SK-N-SH treated with all-trans-retinoic acid at 6 μM for 48 hours (cell line): ENCODE results near the gene ABCB1.

Source experiments
- CREB5 ChIP-seq: fragments of 250-450 bp; sonication (Bioruptor Pico); IDR thresholded peaks from 2 replicates; pipeline ENCODE4 v1.5.1; 2020; ENCODE audit warnings: low read depth, mild to moderate bottlenecking, moderate library complexity
- RARB ChIP-seq: fragments of 250-450 bp; sonication (Bioruptor Pico); IDR thresholded peaks from 2 replicates; pipeline ENCODE4 v1.8.0; 2021; ENCODE audit warnings: mild to moderate bottlenecking, moderate library complexity
- ZFP30 ChIP-seq: fragments of 450-650 bp; formaldehyde crosslinking; IDR thresholded peaks from 2 replicates; pipeline ENCODE4 v1.5.0; 2022; ENCODE audit warnings: mild to moderate bottlenecking, moderate library complexity
- TF ChIP-seq, protein P1 (sequence below): fragments of 250-450 bp; sonication (Bioruptor Pico); IDR thresholded peaks from 2 replicates; pipeline ENCODE4 v1.8.0; 2020; ENCODE audit warnings: mild to moderate bottlenecking, moderate library complexity, borderline replicate concordance
- TF ChIP-seq, protein P2 (sequence below): fragments of 250-450 bp; sonication (Bioruptor Pico); IDR thresholded peaks from 2 replicates; pipeline ENCODE4 v1.8.0; 2021; ENCODE audit warnings: low read depth, mild to moderate bottlenecking, moderate library complexity, borderline replicate concordance
- TF ChIP-seq, protein P3 (sequence below): fragments of 250-450 bp; sonication (Bioruptor Pico); IDR thresholded peaks from 2 replicates; pipeline ENCODE4 v1.5.1; 2021; ENCODE audit warnings: mild to moderate bottlenecking, moderate library complexity

DNA sequence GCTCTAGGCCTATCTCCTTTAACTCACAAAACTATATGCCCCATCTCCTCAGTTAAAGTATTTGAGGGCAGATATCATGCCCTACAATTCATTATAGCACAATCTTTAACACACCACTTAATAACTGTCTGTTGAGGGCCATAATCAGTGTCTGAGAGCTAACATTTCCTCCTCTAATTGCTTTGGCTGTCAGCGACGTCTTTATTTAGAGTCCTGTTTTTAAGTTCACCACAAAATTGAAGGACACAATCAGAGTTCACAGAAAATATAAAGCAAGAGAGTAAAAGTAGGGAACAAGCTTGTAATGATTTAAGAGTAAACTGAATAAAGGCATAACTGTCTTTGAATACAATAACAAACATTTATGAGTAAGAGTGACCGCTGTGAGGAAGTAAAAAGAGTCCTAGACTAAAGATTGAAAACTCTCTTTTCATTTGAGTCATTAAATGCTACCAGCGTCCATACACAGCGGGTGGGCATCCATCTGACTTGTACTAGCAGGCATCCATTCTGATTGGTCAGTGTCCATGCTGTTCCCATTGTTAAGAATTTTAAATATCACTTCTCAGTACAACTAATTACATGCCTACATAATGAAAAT, 86.8 kb downstream of the ABCB1 start:
- no peak for TF ChIP-seq ZFP30 (CRISPR knock-in tag)
- TF ChIP-seq RARB (CRISPR knock-in tag): no peak
- TF ChIP-seq CREB5 (CRISPR knock-in tag): no peak
- TF ChIP-seq, protein P1, sequence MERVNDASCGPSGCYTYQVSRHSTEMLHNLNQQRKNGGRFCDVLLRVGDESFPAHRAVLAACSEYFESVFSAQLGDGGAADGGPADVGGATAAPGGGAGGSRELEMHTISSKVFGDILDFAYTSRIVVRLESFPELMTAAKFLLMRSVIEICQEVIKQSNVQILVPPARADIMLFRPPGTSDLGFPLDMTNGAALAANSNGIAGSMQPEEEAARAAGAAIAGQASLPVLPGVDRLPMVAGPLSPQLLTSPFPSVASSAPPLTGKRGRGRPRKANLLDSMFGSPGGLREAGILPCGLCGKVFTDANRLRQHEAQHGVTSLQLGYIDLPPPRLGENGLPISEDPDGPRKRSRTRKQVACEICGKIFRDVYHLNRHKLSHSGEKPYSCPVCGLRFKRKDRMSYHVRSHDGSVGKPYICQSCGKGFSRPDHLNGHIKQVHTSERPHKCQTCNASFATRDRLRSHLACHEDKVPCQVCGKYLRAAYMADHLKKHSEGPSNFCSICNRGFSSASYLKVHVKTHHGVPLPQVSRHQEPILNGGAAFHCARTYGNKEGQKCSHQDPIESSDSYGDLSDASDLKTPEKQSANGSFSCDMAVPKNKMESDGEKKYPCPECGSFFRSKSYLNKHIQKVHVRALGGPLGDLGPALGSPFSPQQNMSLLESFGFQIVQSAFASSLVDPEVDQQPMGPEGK: no peak
- TF ChIP-seq, protein P2, sequence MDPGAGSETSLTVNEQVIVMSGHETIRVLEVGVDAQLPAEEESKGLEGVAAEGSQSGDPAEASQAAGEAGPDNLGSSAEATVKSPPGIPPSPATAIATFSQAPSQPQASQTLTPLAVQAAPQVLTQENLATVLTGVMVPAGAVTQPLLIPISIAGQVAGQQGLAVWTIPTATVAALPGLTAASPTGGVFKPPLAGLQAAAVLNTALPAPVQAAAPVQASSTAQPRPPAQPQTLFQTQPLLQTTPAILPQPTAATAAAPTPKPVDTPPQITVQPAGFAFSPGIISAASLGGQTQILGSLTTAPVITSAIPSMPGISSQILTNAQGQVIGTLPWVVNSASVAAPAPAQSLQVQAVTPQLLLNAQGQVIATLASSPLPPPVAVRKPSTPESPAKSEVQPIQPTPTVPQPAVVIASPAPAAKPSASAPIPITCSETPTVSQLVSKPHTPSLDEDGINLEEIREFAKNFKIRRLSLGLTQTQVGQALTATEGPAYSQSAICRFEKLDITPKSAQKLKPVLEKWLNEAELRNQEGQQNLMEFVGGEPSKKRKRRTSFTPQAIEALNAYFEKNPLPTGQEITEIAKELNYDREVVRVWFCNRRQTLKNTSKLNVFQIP (CRISPR knock-in tag): no peak
- TF ChIP-seq, protein P3, sequence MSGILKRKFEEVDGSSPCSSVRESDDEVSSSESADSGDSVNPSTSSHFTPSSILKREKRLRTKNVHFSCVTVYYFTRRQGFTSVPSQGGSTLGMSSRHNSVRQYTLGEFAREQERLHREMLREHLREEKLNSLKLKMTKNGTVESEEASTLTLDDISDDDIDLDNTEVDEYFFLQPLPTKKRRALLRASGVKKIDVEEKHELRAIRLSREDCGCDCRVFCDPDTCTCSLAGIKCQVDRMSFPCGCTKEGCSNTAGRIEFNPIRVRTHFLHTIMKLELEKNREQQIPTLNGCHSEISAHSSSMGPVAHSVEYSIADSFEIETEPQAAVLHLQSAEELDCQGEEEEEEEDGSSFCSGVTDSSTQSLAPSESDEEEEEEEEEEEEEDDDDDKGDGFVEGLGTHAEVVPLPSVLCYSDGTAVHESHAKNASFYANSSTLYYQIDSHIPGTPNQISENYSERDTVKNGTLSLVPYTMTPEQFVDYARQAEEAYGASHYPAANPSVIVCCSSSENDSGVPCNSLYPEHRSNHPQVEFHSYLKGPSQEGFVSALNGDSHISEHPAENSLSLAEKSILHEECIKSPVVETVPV (CRISPR knock-in tag): no peak
